HL-60 (cell line): ENCODE data around the gene JAK3.

Experiments
- DNase-seq, 2 experiments: peaks; one replicate each; pipeline ENCODE4 v3.0.0-alpha.2; 2010 to 2020; ENCODE audit warnings: low read depth in 1 of 2, low spot score in 1 of 2
- H3K27ac ChIP-seq: fragments of 250-450 bp; sonication (Bioruptor Pico); replicated peaks from 2 replicates; pipeline ENCODE4 v1.5.1; 2020; ENCODE audit warnings: mild to moderate bottlenecking, moderate library complexity
- H3K27me3 ChIP-seq: fragments of 250-450 bp; sonication (Bioruptor Pico); 2 replicates; pipeline ENCODE4 v1.5.1; 2021; ENCODE audit warnings: mild to moderate bottlenecking, moderate library complexity; ENCODE audit not compliant: insufficient read depth, poor library complexity, severe bottlenecking
- H3K4me3 ChIP-seq: replicated peaks from 2 replicates; pipeline ENCODE4 v1.5.1; 2011; ENCODE audit warnings: mild to moderate bottlenecking, control low read depth, low read length; ENCODE audit not compliant: insufficient read depth
- GABPA ChIP-seq: IDR thresholded peaks from 2 replicates; pipeline ENCODE4 v1.6.1; 2012; ENCODE audit warnings: low read depth
- POLR2AphosphoS5 ChIP-seq: IDR thresholded peaks from 2 replicates; pipeline ENCODE4 v1.6.1; 2012; ENCODE audit warnings: low read depth
- REST ChIP-seq: IDR thresholded peaks from 2 replicates; pipeline ENCODE4 v1.6.1; 2012; ENCODE audit warnings: low read depth; ENCODE audit not compliant: insufficient replicate concordance
- SPI1 ChIP-seq: IDR thresholded peaks from 2 replicates; pipeline ENCODE4 v1.6.1; 2012; ENCODE audit warnings: low read depth, mild to moderate bottlenecking, borderline replicate concordance
- TF ChIP-seq, protein P1 (sequence below): IDR thresholded peaks from one replicate; pipeline ENCODE4 v1.5.1; 2011; ENCODE audit warnings: low read length, control low read depth, inconsistent platforms; ENCODE audit not compliant: insufficient read depth

The JAK3 gene

GRCh38 chr19:17794731-17795494, 52.9 kb downstream of the JAK3 start, which contains the start of gene B3GNT3:
Gene B3GNT3 (plus strand): TSS chr19:17795138. CDS start chr19:17807808, 12,670 bp downstream.
- peaks cover 30% of the 10 kb centered on the region for H3K27me3 ChIP-seq
- TF ChIP-seq REST (no peak), GABPA (no peak), POLR2AphosphoS5 (no peak), SPI1 (no peak)
- TF ChIP-seq, protein P1, sequence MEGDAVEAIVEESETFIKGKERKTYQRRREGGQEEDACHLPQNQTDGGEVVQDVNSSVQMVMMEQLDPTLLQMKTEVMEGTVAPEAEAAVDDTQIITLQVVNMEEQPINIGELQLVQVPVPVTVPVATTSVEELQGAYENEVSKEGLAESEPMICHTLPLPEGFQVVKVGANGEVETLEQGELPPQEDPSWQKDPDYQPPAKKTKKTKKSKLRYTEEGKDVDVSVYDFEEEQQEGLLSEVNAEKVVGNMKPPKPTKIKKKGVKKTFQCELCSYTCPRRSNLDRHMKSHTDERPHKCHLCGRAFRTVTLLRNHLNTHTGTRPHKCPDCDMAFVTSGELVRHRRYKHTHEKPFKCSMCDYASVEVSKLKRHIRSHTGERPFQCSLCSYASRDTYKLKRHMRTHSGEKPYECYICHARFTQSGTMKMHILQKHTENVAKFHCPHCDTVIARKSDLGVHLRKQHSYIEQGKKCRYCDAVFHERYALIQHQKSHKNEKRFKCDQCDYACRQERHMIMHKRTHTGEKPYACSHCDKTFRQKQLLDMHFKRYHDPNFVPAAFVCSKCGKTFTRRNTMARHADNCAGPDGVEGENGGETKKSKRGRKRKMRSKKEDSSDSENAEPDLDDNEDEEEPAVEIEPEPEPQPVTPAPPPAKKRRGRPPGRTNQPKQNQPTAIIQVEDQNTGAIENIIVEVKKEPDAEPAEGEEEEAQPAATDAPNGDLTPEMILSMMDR = no peak
- H3K4me3 ChIP-seq = peak within 1 kb of the TSS; percentile 19
- DNase-seq = peak; percentile 15 to 62
- H3K27ac ChIP-seq = no peak within 1 kb of the TSS

DNA sequence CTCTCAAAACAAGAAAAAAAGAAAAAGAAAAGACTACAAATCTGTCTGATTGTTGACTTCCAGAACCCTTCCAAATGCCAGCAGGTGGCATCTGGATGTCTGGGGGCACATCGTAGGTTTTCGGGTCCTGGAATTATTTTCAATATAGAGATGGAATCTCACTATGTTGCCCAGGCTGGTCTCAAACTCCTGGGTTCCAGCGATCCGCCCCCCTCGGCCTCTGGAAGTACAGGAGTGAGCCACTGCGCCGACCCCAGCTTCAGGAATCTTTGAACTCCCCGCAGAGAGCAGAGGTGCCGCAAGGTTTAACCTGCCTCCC, 53.4 kb downstream of the JAK3 start:
- TF ChIP-seq POLR2AphosphoS5 (no peak), SPI1 (no peak), GABPA (no peak), REST (no peak)
- TF ChIP-seq, protein P1 = no peak
- no peak for DNase-seq
- Histone ChIP-seq H3K4me3 (no peak overlapping the region), H3K27ac (no peak overlapping the region), H3K27me3 (peaks cover 30% of the 10 kb centered on the region)

DNA sequence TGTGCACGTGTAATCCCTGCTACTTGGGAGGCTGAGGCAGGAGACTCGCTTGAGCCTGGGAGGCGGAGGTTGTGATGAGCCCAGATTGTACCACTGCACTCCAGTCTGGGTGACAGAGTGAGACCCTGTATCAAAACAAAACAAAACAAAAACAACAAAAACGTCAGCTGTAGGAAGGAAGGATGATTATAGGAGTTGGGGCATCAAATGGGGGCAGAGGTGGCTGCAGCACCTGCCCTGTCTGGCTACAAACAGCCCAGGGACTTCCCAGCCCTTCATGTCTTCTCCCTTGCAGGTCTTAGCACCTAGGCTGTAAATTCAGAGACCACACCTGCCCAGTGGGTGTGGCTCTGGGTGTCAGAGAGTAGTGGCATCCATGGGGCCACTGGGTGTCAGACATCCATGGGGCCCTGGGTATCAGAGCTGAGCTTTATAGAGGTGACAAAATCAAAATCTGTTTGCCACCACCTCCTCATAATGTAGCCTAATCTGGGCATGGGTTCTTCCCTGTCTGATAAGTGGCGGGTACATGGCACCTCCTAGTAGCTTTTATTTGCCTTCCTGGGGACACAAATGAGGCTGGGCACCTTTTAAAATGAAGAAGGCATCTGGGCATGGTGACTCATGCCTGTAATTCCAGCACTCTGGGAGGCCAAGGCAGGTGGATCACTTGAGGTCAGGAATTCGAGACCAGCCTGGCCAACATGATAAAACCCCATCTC, 57.6 kb downstream of the JAK3 start:
- no peak for DNase-seq
- H3K4me3 ChIP-seq = no peak overlapping the region
- no peak overlapping the region for H3K27ac ChIP-seq
- TF ChIP-seq REST (no peak), POLR2AphosphoS5 (no peak), SPI1 (no peak)
- H3K27me3 ChIP-seq = peaks cover 16% of the 10 kb centered on the region
